T-helper 9 cell (primary cell): ENCODE measurements around the gene TBX3.

Experiments used
- DNase-seq: peaks from one replicate; pipeline ENCODE4 v3.0.0-alpha.2; 2020

TBX3 gene

DNA sequence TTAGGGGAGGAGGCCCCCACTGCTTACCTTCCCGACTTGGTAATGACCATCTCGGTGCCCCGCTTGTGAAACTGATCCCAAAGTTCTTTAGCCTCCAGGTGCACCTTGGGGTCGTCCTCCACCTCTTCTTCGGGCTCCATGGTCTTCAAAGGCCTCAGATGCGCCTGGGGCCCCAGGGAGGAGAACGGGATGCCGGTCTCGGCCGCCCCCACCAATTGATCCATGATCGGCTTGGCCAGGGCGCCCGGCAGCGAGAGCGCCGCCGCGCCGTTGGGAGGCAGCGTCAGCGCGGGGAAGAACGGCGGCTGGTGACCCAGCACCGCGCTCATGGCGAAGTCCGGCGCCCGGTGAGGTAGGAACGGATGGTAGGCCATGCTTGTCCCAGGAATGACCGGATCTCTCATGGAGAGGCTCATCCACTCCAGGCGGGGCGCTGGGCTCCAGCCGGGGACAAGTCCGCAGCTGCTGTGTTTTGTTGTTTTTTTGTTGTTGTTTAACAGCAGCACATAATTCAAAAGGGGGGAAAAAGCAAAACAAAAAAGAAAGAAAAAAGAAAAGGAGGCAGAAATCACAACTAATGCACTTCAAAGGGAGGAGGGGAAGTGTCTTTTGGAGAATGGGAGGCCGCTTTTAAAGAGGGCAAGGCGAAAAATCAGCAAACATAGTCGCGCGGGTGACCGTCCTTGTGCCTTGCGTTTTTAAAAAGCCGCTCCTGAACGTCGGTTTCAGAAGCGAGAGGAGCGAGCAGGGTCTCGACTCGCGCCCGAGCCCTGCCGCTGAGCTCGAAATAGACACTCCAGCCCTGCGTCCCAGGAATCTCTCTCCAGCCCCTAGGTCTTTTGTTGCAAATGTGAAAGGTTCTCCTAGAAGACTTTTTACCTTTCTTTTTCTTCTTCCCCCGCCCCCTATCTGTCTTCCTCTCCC is 928 bp downstream of the TBX3 start:
- DNase-seq = no peak

DNA sequence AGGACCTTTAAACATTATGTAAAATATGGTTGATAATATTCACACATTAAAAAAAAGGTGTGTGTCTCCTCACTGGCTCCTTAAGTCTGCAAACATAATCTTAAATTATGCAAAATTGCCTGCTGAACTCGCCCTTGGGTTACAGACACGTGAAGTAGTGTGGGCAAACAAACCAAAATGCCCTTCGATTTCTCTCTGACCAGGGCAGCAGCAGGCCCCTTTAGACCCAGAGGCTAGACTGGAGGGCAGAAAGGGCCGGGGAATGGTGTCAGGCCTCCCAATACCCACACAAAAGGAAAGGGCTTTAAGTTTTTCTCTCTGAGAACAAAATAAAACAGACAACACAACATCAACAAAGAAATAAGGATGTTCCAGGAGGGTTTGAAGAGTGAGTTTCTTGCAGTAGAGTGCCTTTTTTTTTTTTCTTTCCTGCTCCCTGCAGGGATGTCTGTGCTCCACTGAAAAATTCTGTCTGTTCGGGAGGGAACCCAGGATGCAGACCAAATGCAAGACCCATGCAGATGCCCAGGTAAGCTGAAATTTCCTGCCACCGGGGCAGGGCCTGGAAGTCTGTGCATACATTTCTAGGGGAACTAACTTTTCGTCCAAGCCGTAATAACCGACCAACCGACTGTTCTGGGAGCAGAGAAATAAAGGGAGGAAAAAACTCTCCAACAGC is 1.7 kb downstream of the TBX3 start:
- DNase-seq = no peak

DNA sequence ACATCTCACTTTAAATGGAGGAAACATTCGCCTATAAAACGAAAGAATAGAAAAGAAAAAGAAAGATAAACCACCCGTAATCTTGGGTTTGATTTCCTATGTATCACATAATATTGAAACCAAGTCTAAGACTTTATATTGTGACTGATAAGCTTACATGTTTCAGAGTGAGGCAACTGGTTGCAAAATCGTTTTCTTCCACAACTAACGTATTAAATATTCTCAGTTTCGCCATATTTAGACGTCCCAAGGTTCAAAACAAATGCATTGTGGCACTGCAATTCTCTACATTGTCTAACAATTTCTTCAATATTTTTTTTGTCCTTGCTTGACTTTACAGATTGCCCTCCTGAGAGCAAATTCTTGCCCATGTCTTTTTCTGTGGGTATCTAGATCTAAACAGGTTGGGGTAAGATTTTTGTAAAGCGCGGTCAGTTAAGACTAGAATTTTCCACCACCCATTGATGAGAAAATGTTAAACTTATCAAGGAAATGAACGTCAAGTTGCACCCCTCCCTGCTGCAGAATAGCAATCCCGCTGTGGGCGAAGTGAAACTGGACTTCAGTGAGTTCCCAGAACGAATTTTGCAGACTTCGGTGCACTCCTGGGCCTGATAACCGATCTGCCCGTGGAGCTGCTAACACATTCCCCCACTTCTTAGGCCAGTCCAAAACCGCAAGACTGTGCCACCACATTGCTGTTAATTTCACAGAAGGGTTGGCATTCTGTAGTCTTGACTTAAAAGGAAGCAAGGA is 2.7 kb downstream of the TBX3 start:
- DNase-seq = no peak

DNA sequence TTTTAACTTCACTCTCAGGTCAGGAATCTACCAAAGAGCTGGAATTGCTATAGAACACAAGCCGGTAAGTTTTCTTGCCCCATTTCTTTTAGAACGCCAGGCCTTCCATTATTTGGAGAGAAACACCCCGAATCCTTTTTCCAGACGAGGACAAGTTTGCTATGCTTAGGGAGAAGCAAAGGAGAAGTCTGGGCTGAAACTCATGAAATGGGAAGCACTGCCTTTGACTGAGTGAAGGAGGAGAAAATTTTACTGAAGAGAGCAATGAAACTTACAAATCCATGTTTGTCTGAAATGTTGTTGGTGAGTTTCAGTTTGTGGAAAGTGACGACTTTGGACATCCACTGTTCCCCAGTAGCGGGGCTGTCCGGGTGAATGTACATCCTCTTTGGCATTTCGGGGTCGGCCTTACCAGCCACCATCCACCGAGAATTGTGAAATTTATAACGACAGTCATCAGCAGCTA is 3.3 kb downstream of the TBX3 start:
- no peak for DNase-seq

DNA sequence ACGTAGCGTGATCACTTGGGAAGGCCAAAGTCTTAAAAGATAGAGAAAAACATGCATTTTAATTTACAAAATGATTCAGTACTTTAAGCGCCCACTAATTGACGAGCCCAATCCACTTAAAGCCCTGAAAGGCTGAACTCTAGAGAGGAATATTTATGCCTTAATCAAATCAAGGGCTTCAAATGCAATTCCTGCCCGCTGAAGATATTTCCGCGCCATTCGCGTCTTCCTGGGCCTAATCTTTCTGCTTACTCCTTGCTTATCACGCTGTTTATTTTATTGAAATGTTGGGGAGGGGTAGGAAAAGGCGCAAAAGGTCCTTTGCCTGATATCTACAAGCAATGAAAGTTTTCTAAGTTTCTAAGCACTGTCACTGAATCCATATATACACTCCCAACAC is 4.0 kb downstream of the TBX3 start:
- no peak for DNase-seq

DNA sequence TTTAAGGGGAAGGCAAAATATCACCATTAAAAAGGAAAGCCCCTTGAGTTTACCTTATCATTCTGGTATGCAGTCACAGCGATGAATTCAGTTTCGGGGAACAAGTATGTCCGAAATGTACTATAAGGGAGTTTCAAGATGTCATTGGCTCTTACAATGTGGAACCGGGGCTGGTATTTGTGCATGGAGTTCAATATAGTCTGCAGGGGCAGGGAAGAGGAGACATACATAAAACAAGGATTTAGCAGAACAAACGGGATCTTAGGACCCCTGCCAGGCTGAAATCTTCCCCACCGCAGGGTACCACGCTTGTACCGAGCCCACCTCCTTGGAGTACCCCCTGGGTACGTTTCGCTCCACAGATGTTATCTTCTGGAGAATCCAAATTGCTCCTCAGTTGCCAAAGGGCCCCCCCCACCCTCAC is 4.5 kb downstream of the TBX3 start:
- no peak for DNase-seq

DNA sequence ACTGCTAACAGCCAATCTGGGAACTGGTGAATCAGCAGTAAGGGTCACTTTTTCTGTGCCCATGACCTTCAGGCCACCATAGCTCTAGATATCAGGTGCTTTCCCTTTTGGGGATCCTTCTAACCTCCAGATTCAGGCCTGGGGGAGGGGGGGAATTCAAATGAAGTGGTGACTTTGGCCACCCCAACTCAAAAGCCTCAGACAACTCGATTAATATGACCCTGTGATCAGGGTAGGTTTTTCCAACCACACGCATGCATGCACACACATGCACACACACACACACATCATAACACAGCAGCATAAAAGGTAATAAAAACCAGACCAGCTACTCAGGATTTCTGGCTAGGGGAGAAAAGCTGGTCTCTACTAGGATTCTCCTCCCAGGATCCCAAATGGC is 5.3 kb downstream of the TBX3 start:
- DNase-seq = no peak

DNA sequence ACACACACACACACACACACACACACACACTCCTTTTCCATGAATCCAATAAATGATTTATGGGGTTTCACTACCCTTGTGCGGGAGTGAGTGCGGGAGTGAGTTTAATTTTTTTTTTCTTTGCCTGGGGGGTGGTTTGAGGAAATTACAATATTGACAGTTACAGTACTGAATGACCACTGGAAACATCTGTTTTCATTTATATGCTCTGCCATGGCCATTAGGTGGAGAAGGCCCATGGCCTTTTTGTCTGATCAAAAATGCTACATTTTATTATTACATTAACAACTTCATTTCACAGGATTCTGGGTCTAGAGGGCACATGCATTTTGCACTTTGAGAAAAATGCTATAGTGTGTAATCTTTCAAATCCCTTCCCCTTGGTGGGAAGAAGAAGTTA is 5.9 kb downstream of the TBX3 start:
- DNase-seq = no peak

DNA sequence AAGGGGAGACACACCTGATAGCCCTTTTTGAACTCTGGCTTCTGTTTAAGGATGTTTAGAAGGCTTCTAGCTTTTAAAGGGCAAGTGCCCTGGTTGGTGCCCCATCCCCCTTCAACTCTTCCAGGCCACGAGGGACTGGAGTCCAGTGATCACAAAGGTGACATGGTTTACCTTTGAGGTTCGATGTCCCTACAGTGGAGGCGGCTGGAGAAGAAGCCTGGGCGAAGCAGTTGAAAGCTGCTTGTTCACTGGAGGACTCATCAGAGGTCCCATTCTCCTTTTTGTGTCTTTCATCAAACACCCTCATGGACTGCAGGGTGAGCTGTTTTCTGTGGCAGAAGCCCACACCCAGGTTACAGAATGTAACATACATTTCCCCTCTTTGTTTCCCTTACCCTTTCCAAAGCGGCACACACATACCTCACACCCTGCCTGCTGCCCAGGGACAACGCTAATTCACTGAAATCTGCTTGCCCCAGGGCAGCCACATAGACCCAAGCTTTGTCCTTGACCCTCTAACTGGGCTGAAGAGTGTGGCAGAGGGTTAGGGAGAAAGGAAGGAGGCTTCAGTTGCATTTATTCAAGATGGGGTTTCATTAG is 7.7 kb downstream of the TBX3 start:
- DNase-seq = no peak

DNA sequence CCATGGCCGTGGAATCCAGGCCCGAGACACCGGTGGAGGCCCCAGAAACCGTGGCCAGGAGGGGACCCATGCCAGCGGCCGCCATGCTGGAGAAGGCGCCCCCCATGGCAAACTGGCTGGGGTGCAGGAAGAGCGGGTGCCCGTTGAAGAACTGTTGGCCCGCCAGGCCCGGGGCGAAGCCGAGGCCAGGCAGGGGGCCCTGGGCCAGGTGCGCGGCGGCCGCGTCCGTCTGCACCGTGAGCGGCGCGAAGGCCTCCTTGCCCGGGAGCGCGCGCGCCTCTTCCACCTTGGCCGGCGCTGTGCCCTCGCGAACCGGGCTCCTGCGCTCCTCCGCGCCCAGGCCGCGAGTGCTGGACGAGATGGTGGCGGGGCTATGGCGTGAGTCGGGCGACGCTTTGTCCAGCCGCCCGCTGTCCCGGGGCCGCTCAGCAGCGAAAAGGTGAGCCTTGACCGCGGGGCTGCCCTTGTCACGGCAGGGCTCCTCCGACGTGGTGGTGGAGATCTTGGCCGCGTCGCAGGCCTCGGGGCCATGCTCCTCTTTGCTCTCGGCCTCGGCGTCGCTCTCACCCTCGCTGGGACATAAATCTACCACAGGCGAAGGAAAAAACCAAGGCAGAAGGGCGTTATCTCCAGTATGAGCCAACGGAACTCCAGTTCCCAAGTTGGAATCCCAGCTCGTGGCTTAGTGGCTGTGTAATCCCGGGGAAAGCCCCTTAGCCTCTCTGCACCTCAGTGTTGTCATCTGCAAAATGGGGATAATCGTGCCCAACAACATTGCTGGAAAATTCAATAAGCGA is 9.5 kb downstream of the TBX3 start:
- DNase-seq = no peak

DNA sequence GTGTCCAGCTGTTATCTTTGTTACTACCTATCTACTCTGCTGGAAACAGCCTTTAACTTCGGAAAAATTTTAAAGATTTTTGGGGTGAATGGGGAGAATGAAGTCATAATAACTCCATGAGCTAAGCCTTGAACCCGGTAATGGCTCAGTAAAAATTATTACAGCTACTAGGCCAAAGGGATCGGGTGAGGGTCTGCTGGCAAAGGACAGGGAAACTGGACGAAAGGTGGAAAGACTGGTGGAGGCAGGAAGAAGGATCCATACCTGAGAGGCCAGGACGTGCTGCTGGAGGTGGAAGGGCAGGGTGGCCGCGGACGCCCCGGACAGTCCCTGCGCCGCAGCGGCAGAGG is 10.1 kb downstream of the TBX3 start:
- DNase-seq = no peak

DNA sequence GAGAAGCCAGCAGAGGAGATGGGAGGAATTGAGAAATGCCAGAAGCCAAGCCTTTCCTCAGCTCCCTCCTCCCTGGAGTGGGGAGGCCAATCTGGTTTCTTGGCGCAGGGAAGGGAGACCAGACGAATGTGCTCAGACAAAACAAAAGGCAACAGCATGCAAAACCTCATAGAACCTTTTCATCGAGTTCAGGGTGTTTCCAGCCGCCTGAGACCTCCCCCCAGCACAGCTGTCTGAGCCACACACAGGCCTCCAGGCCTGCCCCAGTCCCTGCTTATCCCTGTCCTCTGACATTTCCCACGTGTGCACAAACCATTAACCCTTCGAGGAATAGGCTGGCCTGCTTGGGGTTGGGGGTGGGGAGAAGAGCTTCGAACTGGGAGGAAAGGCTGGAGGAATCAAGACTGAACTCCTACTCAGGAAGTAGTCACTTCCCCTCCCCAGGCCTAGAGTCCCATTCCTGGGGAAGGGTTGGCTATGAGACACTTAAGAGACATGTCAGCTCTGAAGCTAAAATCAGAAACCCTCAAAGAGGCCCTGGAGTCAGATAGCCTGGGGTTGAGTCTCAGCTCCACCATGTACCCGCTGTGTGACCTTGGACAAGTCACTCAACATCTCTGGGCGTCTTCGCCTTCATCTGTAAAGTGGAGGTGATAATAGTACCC is 10.7 kb downstream of the TBX3 start:
- DNase-seq = no peak

DNA sequence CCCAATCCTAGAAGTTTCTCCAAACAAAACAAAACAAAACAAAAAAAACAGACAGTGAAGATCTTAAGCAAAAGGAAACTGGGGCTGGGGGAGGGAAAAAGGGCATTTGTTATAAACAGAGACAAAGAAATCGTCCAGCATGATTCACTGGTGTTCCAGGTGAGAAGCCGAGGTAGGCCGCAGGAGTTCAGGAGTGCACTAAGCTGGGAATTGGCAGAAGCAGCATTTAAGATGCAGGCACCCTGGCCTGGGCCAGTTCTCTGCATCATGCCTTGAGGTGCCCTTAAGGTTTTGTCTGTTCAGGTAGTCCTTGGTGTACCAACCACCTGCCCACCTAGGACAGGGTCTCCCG is 11.2 kb downstream of the TBX3 start:
- DNase-seq = no peak

DNA sequence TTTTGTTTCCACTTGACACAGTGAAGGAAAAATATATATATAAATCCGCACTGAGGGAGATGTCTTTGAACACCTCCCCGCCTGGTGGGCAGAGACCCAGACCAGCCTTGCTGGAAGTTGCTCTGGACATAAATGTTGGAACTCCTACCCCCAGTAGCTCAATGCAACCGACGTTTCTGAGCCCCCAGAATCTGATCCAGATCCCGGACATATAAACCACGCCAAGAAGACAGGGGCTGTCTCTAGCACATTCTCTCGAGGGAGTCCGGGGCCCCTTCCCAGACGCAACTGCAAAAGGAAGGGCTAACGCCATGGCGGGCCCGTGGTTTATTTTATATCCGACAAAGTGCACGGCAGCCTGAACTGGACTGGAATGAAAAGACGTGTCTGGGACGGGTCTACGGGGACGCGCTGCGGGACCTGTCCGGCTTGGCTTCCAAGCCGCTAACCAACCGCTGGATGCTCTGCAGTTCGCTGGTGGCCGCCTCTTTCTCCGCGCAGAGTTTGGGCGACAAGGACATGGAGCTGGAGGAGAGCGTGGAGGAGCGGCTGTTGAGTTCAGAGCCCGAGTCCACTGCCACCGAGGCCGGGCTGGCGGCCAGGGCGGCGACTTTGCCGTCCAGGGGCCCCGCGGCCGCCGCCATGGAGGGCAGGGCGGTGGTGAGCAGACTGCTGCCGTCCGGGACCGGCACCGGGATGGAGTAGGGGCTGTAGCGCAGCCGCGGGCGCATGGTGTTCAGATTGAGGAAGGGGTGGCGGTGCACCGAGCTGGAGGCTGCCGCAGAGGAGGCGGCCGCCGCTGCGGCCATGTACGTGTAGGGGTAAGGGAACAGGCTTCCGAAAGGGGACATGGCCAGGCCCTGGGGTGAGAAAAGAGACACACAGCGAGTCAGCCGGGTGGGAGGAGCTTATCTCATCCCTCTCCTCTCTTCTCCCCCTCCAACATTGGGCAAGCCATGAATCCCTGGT is 12.2 kb downstream of the TBX3 start:
- no peak for DNase-seq

DNA sequence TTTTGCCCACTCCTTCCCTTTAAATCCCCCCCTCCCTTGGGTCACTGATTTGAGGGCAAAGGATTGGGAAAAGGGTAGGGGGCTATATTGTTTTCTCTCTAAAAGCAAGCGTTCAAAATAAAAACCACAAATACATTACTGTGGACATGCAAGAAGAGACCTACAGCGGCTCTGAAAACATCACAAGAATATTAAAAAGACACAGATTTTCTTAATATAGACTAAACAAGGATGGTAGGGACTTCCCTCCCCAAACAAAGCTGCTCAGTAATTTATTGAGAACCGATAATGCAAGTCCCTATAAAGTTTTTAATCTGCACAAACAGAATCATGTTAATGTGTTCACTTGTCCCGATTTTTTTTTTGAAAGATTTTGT is 12.9 kb downstream of the TBX3 start:
- DNase-seq = no peak

DNA sequence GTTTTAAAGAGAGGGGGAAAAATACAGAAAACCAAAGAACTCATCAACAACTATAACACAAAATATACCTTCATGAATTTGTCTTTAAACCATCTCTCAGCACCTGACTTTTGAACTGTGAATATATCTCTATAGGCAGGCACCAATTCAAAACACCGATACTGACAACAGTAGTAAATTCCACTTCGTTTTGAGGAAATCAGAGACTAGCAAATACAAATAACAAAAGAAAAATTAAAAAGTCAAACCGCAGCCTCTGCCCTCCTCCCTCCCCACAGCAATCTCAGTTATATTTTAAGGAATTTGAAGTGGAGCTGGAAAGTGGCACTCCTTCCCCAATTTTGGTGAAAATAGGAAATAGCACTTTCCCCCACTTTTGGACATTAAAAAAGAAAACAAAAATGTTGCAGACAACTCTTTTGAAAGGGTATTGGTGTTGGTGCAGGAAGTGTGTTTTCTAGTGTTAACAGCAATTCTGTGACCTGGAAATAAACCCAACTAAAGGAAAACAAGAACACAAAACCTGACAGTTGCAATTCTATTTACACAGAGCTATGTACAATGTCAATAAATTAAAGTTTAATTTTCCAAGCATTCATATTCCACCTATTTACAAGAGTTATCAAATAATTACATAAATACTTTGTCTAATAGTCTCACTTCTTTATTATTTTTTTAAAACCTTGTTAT is 13.5 kb downstream of the TBX3 start:
- no peak for DNase-seq

DNA sequence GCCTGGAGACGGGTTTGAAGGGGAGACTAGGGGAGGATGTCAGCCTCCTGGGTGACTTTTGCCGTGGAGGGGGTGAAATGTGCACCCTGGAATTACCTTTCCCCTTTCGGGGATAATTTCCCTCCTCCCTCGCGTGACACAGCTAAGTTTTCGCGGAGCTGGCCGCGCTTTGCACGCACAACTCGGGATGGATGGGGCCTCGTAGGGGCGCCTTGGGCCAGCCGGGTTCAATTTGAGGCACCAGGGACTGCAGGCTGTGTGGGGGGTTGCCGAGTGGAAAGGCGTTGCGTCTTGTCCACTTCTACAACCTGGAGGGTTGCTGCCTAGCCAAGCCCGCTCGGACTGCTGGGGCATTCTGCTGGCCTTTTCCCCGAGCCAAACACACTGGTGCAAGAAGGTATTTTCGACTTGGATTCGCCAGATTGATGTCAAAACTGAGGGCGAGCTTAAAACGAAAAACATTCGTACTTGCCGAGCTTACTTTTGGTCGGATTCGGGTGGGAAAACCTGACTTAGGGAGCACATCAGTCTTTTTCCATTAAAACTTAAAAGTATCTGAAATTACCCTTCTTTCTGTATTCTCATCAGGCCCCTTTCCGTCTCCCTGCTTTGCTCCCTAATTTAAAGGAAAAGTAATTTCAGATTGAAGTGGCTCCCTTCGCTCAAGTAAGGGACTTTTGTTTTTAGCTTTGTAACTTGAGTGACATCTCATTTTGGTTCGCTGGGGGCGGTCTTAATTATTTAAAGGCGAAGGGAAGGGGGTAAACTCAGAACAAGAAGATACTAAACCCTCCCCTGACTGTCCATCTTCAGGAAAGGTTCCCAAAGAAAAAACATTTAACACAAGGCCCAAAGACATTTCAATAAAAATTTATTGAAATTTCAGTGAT is 14.3 kb downstream of the TBX3 start:
- DNase-seq = no peak

DNA sequence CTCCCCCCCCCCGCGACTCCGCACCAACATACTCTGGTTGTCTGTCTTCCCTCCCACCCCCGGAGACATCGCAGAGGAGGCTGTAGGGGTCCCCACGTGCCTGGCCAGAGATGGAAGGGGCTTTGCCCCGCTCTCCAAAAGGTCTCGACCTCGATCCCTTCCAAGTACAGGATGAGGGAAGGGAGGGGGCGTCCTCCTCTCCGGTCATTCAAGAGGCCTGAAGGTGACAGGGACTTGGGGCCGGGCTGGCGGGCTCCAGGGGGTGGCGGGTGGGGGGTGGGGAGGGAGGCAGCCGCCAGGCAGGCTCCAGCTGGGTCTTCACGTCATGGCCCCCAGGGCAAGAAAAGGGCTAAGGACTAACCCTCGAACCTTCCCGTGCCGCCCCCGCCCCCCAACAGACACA is 15.1 kb downstream of the TBX3 start:
- DNase-seq = no peak
